NCI-H2081 treated with DMSO at 0.1 percent for 48 hours (cell line): ENCODE measurements around the gene ALKBH7.

ENCODE experiments used
- DNase-seq: peaks from one replicate; lab custom pipeline; 2025; lab: John Stamatoyannopoulos, UW

Gene ALKBH7

GRCh38 chr19:6373096-6373812, 660 bp downstream of the ALKBH7 start:
- DNase-seq, result peak; percentile 68

- no peak for DNase-seq
These were observed 1.2 kb downstream of the ALKBH7 start for GRCh38 chr19:6373813-6374108.

GRCh38 chr19:6374161-6374709, 1.6 kb downstream of the ALKBH7 start:
- no peak for DNase-seq

GRCh38 chr19:6374711-6375410, 2.3 kb downstream of the ALKBH7 start:
- DNase-seq, result no peak

- no peak for DNase-seq
These were observed 2.9 kb downstream of the ALKBH7 start, which contains the start of gene PSPN for GRCh38 chr19:6375411-6376010. PSPN (minus strand) TSS chr19:6375933; CDS start chr19:6375849, 84 bp downstream.

- no peak for DNase-seq
These were observed 4.1 kb downstream of the ALKBH7 start for GRCh38 chr19:6376512-6377190.

GRCh38 chr19:6378041-6378440, 5.4 kb downstream of the ALKBH7 start:
- no peak for DNase-seq

- no peak for DNase-seq
These were observed 5.9 kb downstream of the ALKBH7 start for GRCh38 chr19:6378486-6378885.

- no peak for DNase-seq
These were observed 7.2 kb downstream of the ALKBH7 start for GRCh38 chr19:6379744-6380143.

- DNase-seq, result no peak
These were observed 8.6 kb downstream of the ALKBH7 start for GRCh38 chr19:6381030-6381750.

- DNase-seq, result no peak
These were observed 10.6 kb downstream of the ALKBH7 start for GRCh38 chr19:6383188-6383587.

- no peak for DNase-seq
These were observed 11.8 kb downstream of the ALKBH7 start for GRCh38 chr19:6384381-6384780.

GRCh38 chr19:6387372-6387771, 14.8 kb downstream of the ALKBH7 start:
- DNase-seq, result no peak

GRCh38 chr19:6392221-6393073, 19.9 kb downstream of the ALKBH7 start:
- no peak for DNase-seq

- peak; percentile 73 for DNase-seq
These were observed 20.7 kb downstream of the ALKBH7 start, which contains the start of gene GTF2F1 for GRCh38 chr19:6393074-6393982. GTF2F1 (minus strand) TSS chr19:6393164; CDS start chr19:6392995, 169 bp downstream.

GRCh38 chr19:6393983-6394412, 21.4 kb downstream of the ALKBH7 start:
- DNase-seq, result no peak

GRCh38 chr19:6394831-6395230, 22.2 kb downstream of the ALKBH7 start:
- no peak for DNase-seq

GRCh38 chr19:6396305-6396704, 23.7 kb downstream of the ALKBH7 start:
- DNase-seq, result no peak
